Measurements from ENCODE around the gene ZNF532. TPM values are rescaled to one million over a fixed set of nuclear protein-coding genes. Genes with fewer than 3 reads are reported as not detected.

ZNF532 gene
- total and polyA plus RNA-seq, 2 experiments from 2014 or later = 28.2 to 108 TPM

DNA sequence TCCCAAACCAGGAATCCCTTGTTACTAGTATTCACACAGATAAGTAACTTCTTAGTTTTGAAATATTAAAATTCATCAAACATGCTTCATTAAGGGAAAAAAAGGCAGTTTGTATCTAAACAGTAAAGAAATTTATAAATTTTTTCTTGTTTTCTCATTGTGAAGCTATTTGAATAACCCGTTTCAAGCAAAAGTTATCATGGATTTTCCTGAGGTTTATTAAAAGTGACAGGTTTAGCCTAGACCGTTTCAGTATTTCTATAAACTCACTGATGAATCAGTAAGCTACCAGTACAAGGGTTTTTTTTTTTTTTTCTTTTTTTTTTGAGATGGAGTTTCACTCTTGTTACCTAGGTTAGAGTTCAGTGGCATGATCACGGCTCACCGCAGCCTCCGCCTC, 20.0 kb downstream of the ZNF532 start:
- H3K4me1 ChIP-seq (ENCODE audit: low read depth) = peaks cover 3% of the 10 kb centered on the region
- H3K9me3 ChIP-seq (ENCODE audit: low read depth) = no peaks in the 10 kb centered on the region
- TF ChIP-seq, protein P1, sequence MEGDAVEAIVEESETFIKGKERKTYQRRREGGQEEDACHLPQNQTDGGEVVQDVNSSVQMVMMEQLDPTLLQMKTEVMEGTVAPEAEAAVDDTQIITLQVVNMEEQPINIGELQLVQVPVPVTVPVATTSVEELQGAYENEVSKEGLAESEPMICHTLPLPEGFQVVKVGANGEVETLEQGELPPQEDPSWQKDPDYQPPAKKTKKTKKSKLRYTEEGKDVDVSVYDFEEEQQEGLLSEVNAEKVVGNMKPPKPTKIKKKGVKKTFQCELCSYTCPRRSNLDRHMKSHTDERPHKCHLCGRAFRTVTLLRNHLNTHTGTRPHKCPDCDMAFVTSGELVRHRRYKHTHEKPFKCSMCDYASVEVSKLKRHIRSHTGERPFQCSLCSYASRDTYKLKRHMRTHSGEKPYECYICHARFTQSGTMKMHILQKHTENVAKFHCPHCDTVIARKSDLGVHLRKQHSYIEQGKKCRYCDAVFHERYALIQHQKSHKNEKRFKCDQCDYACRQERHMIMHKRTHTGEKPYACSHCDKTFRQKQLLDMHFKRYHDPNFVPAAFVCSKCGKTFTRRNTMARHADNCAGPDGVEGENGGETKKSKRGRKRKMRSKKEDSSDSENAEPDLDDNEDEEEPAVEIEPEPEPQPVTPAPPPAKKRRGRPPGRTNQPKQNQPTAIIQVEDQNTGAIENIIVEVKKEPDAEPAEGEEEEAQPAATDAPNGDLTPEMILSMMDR (IDR thresholded peaks at IDR 0.05; ENCODE audit: low read depth, low read length) = no peak
- no peak overlapping the region for H3K27ac ChIP-seq
- H3K27me3 ChIP-seq = no peaks in the 10 kb centered on the region
- no peak overlapping the region for H3K4me3 ChIP-seq
- peaks cover 8% of the 10 kb centered on the region for H3K36me3 ChIP-seq
- no peak for DNase-seq (ENCODE audit: low read depth in 1 of 2, low spot score in 1 of 2)

DNA sequence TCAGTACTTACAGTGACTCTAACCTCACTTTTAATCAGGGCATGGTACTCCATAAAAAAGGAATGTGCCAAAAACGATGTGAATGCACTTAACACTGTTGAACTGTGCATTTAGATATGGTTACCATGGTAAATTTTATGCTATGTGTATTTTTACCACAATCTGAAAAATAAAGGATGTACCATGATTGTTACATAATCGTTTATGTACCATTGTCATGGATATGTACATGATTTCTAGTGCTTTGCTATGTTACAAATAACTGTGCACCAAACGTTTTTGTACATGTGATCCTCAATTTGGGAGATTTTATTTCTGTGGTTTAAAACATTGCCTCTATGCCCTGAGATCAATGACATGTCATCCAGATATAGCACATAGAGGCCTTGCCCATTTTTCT, 21.8 kb downstream of the ZNF532 start:
- Histone ChIP-seq H3K27me3 (no peaks in the 10 kb centered on the region), H3K27ac (peak overlapping the region; percentile 73), H3K9me3 (ENCODE audit: low read depth) (no peaks in the 10 kb centered on the region), H3K4me1 (ENCODE audit: low read depth) (peaks cover under 1% of the 10 kb centered on the region), H3K4me3 (no peak overlapping the region), H3K36me3 (peaks cover 8% of the 10 kb centered on the region)
- TF ChIP-seq, protein P1 (IDR thresholded peaks at IDR 0.05; ENCODE audit: low read depth, low read length) = no peak
- DNase-seq (ENCODE audit: low read depth in 1 of 2, low spot score in 1 of 2) = no peak

DNA sequence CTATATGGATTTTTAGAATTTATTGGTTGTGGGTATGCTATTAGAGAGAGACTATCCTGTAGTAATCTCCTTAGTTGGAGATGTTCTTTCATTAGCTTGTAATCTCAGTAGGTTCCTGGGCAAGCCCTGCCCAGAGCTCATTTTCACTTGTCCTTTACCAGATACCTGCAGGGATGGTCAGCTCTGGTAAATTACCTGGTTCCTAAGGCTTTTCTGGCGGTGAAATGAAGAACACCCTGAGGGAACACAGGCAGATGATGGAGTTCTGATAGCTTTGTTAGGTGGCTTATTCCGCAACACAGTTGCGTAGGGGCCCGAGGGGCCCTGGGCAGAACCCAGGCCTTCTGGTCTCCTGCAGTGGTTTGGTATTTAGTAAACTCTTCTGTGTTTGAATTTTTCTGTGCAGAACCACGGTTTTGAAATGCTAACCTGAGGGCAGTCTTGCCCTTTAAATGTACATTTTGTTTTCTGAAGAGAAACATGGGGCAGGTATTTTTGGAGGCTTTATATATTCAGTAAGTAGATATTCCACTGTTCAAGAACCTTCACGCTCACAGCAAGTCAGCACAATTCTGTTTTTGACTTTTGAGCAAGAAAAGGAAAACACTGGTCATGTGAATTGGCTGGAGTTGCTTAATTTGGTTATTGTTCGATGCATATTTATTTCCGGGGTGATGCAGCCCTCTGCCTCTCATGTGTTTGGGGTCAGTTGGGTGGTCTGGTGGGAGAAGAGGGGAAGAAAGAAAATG, 22.4 kb downstream of the ZNF532 start:
- Histone ChIP-seq H3K4me3 (no peak overlapping the region), H3K27ac (peak overlapping the region; percentile 73), H3K9me3 (ENCODE audit: low read depth) (no peaks in the 10 kb centered on the region), H3K4me1 (ENCODE audit: low read depth) (peaks cover 7% of the 10 kb centered on the region), H3K36me3 (peaks cover 8% of the 10 kb centered on the region), H3K27me3 (no peaks in the 10 kb centered on the region)
- DNase-seq (ENCODE audit: low read depth in 1 of 2, low spot score in 1 of 2) = no peak
- TF ChIP-seq, protein P1 (IDR thresholded peaks at IDR 0.05; ENCODE audit: low read depth, low read length) = no peak

DNA sequence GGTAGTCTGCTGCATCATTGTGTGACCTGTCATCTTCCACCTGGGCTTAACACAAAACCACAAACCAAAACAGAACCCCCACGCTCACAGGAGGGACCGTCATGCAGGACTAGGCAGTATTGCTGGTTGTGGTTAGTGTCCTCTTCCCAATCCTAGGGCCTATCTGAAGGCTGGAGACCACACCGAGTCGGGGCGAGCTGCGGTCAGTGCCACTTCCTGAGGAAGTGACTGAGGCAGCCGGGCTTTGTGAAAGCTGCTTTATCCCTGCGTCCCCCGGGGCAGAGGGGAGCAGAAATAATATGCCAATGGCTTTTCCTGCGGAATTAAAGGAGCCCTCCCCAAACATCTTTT, 22.9 kb downstream of the ZNF532 start:
- peaks cover 11% of the 10 kb centered on the region for H3K4me1 ChIP-seq (ENCODE audit: low read depth)
- H3K27me3 ChIP-seq = no peaks in the 10 kb centered on the region
- peak in 1 of 2 donors; percentile 78 for DNase-seq (ENCODE audit: low read depth in 1 of 2, low spot score in 1 of 2)
- peak overlapping the region; percentile 73 for H3K27ac ChIP-seq
- no peak overlapping the region for H3K4me3 ChIP-seq
- H3K36me3 ChIP-seq = peaks cover 8% of the 10 kb centered on the region
- H3K9me3 ChIP-seq (ENCODE audit: low read depth) = no peaks in the 10 kb centered on the region
- TF ChIP-seq, protein P1 (IDR thresholded peaks at IDR 0.05; ENCODE audit: low read depth, low read length) = no peak

DNA sequence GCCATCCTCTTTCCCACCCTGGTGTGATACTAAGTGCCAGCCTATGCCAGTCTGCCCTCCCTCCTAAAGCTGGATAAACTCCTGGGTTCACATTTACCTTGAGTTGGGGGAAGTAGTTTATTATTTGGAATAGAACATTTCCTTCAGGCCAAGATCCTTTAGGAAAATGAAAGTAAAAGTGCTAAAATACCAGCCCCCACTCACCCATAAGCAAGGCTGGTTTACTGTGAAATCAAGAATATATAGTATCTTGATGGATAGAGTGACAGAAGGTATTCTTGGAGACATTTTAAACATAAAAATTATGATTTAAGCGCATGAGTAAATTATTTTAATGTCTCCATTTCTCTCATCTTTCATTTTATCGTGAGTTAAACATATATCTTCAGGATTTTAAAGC, 27.1 kb downstream of the ZNF532 start:
- H3K9me3 ChIP-seq (ENCODE audit: low read depth) = no peaks in the 10 kb centered on the region
- no peaks in the 10 kb centered on the region for H3K27me3 ChIP-seq
- H3K4me3 ChIP-seq = no peak overlapping the region
- H3K36me3 ChIP-seq = no peaks in the 10 kb centered on the region
- peaks cover 16% of the 10 kb centered on the region for H3K4me1 ChIP-seq (ENCODE audit: low read depth)
- DNase-seq (ENCODE audit: low read depth in 1 of 2, low spot score in 1 of 2) = no peak
- no peak overlapping the region for H3K27ac ChIP-seq
- TF ChIP-seq, protein P1 (IDR thresholded peaks at IDR 0.05; ENCODE audit: low read depth, low read length) = no peak

Measured in cardiac muscle cell (in vitro differentiated cells and primary cell).